H7 (cell line): Measurements from ENCODE around the gene CHST9. TPM values are rescaled to one million over a fixed set of nuclear protein-coding genes. Genes with fewer than 3 reads are reported as not detected.

Source experiments
- DNase-seq: peaks from one replicate; pipeline ENCODE4 v3.0.0; 2012
- H3K27me3 ChIP-seq: 2 replicates; pipeline ENCODE4 v1.6.0; 2011; ENCODE audit warnings: mild to moderate bottlenecking, low read length; ENCODE audit not compliant: control insufficient read depth, insufficient read depth
- H3K36me3 ChIP-seq: replicated peaks from 2 replicates; pipeline ENCODE4 v1.5.1; 2011; ENCODE audit warnings: low read length; ENCODE audit not compliant: control insufficient read depth, insufficient read depth
- H3K4me3 ChIP-seq: 2 replicates; pipeline ENCODE4 v1.5.1; 2011; ENCODE audit warnings: low read depth, mild to moderate bottlenecking, control low read depth, low read length, moderate library complexity; ENCODE audit not compliant: insufficient read depth
- total RNA-seq: library from RNA; depleted of rRNA; stranded (reverse); fragments of >200 nt; shearing (Covaris generic); gene quantifications from 2 replicates; pipeline ENCODE4 v1.2.3, GENCODE V29; 2014

Gene CHST9
- total RNA-seq, 1 experiment from 2014 or later: 2.7 TPM

DNA sequence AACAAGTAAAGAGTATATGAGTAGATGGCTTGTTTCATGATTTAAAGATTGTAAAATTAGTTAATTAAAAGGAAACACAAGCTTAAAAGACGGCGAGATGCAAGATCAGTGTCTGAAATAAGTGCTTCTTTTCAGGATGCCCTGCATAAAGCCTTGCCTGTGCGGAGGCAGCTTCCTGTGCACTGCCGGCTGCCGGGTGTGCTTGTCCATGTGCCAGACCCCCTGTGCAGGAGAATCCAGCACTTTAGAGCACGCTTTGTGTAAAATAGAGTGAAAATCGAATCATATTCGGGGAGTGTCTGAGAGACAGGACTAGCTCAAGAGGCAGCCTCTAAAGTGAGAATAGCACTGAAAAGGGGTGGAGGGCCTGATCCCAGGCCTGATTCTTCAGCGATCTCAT lies 154.7 kb downstream of the CHST9 start:
- H3K4me3 ChIP-seq: no peak overlapping the region
- no peak for DNase-seq
- no peaks in the 10 kb centered on the region for H3K36me3 ChIP-seq
- no peaks in the 10 kb centered on the region for H3K27me3 ChIP-seq

DNA sequence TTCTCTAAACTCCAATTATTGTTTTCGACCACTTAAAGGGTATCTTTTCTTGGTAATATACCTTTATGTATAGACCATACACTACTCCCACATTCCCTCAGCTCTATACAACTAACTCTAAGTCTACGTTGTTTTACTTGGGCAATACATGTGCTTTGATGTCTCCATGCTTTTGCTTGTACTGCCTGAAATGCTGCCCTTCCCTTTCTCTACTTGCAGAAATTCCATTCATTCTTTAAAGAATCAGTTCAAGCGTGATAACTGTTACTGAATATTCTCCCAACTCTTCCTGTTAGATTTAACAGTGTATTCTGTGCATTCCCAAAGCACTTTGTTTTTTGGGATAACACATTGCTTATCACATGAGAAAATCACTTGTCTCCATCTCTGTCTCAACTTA lies 162.6 kb downstream of the CHST9 start:
- Histone ChIP-seq H3K4me3 (no peak overlapping the region), H3K36me3 (no peaks in the 10 kb centered on the region), H3K27me3 (no peaks in the 10 kb centered on the region)
- DNase-seq: no peak

DNA sequence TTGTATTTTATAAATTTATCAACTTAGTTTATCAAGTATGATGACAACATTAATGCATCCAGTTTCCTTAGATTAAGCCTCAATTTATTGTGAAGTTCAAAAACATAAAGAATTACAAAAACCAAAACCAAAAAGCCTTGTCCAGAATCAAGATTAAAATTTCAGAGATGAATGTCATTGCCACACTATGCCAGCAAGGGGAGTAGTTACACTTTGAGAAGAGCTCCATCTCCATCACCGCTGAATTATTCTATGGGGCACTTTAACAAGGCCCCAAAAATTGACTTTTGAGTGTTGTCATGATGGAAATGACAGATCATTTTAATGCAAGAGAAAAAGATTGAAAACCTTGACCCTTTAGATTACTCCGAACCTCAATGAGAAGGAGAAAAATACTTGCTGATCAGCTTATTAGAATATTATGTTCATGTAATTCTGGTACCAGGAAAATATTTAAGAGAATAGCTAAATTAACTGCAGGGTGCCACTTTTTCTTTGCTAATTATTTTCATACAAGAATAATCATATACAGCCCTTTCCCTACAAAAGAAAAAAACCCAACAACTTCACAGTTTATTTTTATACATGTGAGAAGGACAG lies 167.1 kb downstream of the CHST9 start:
- peak; percentile 24 for DNase-seq

DNA sequence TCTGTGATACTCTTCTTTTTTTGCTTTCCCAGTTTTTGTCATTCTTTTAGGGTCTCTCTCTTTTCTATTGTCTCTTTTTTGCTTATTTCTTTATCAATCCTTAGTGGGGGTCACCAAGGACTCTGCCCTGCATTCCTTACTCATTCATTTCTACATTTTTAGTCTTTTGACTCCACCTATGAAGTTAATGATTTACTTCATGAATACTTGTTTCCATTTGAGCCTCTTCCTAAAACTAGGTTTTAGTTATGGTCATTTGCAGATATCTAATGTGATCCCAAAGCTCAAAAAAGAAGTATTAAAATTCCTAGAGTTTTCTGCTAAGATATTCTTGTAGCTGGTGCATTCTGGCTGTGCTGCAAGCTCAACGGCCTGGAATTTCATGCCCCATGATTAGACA lies 170.3 kb downstream of the CHST9 start:
- DNase-seq: no peak
- Histone ChIP-seq H3K27me3 (no peaks in the 10 kb centered on the region), H3K36me3 (no peaks in the 10 kb centered on the region), H3K4me3 (no peak overlapping the region)

More for the DNA sequence above, 167.1 kb downstream of the CHST9 start:
- no peaks in the 10 kb centered on the region for H3K27me3 ChIP-seq
- H3K4me3 ChIP-seq: no peak overlapping the region
- no peaks in the 10 kb centered on the region for H3K36me3 ChIP-seq

DNA sequence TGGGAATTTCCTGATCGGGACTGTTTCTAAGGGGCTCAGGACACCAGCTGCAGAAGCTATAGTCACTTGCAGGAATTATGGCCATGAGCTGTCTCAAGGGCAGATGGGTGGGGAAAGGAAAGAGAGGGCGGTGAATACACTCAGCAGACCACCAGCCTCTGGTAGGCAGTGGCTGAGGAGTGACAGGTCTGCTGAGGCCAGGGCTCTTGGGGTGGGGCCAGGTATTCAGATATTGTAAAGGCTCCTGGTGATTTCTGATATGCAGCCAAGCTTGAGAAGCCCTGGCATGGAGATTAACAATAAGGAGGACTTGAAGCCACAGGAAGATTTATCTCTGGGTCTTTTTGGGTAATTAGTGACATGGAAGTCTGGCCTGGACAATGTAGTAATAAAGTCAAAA lies 174.3 kb downstream of the CHST9 start:
- H3K36me3 ChIP-seq: no peaks in the 10 kb centered on the region
- H3K4me3 ChIP-seq: no peak overlapping the region
- DNase-seq: no peak
- H3K27me3 ChIP-seq: no peaks in the 10 kb centered on the region

DNA sequence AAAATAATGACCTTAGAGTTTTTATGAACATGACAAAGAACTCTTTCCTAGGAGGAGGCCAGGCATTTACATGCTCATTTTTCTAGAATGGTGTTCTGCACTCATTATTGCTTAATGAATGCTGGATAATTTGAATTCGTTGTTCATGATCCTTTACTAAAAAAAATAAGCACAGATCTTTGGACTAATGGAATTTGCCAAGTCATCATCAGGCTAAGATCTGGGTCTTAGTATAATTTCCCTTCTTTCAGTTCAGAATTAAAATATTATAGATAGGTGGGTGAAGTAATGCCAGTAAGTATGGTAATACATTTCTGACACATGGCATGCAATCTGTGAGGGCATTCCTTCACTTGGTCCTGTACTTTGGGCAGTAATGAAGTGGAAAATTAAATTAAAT lies 175.8 kb downstream of the CHST9 start:
- H3K4me3 ChIP-seq: no peak overlapping the region
- DNase-seq: no peak
- H3K36me3 ChIP-seq: no peaks in the 10 kb centered on the region
- H3K27me3 ChIP-seq: no peaks in the 10 kb centered on the region

DNA sequence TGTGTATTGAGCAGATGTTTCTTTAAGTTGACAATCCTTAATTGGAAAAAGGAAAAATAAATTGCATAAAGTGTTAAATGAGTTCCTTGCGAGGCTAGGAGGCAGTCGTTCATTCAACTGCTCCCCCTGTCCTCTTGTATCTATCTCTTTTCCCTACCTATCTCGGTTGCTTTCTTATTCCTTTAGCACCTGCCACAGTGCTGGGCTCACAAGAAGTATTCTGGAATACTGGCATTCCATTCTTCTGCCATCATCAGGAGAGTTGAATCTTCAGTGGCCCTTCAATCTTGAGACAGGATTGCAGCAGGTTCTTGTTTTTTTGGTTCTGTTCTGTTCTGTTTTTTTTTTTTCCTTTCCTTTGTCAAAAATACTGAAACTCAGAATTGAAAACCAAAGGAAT lies 176.5 kb downstream of the CHST9 start:
- Histone ChIP-seq H3K4me3 (no peak overlapping the region), H3K36me3 (no peaks in the 10 kb centered on the region), H3K27me3 (no peaks in the 10 kb centered on the region)
- no peak for DNase-seq

DNA sequence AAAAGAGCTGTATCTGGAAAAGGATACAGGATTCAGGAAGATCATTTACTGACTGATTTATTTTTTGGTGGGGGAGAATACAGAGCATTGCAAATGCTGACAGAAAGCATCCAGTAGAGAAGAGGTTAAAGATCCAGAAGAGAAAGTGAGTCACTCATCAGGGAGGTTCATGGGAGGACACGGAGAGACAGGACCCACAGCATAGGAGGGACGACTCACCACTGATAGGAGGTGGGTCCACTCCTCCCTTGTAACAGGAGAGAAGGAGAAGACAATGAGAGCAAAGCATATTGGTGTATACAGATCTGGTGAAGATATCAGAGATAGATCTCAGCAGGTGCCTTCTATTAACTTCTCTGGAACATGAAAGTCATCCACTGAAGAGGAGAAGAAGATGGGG lies 177.2 kb downstream of the CHST9 start:
- DNase-seq: no peak
- H3K36me3 ChIP-seq: no peaks in the 10 kb centered on the region
- H3K27me3 ChIP-seq: no peaks in the 10 kb centered on the region
- H3K4me3 ChIP-seq: no peak overlapping the region

DNA sequence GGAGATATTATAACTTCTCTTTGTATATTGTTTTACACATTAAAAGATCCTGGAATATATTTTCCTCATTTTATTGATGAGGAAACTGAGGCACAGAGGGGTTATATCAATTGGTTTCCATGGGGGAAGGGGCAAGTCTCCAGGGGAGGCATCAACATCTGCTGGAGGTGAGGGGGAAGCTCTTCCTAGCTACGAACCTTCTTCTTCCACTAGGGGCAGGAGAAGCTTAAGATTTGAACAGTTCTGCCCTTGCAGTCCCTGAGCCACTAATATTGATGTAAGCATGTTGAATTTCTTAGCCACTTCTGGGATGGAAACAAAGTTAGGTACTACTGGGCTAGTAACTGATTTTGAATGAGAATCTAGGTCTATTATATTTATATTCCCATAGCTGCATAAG lies 179.5 kb downstream of the CHST9 start:
- Histone ChIP-seq H3K27me3 (no peaks in the 10 kb centered on the region), H3K4me3 (no peak overlapping the region), H3K36me3 (no peaks in the 10 kb centered on the region)
- peak; percentile 32 for DNase-seq

DNA sequence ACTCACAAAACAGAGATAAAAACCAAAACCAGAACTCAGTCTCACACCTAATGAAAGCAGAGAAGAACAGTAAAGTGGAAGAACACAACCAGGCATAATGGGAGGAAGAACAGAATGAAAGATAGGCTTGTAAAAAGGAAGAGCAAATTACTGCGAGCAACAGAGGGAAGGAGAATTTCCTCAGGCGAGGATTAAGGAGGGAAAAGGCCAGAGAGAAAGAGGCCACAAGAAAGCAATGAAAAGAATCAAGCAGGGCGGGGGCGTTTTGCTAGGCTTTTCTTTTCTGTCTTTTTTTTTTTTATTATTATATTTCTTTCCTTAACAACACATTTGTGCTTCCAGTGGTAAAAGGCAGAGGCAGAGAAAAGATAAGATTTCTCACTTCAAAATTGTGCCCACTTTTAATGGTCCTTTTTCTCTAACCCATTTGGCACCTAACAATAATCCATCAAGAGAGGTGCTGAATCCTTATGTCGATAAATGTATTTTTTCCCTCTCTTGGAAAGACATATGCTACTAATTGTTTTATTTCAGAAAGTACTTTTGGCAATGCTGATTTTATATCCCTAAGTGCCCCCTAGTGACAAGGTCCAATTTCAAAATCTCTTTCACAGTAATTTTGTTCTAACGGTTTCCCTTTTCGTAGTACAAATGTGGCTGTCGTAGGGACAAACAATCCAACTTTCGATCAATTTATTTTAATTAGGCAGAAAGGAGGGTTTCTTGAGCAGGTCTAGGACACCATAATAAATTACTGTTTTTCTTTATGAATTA lies 180.9 kb downstream of the CHST9 start:
- no peak overlapping the region for H3K4me3 ChIP-seq
- no peaks in the 10 kb centered on the region for H3K27me3 ChIP-seq
- H3K36me3 ChIP-seq: no peaks in the 10 kb centered on the region
- no peak for DNase-seq

DNA sequence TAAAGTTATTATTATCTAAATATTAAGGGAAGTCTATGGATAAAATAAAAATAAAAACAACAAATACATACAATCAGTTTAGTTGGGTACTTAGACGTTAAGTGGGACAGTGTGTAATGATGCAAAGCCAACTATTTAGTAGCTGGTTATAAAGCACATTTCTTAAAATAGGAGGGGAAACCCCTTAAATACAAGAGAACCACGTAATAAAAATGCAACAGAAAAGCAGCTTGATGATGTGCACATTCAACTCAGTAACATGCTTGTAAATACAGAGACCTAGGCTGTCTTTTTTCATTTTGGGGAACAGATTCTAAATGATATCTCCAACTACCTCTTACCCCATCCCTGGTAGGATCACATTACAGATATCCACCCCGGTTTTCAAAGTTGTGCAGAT lies 185.3 kb downstream of the CHST9 start:
- no peaks in the 10 kb centered on the region for H3K27me3 ChIP-seq
- H3K36me3 ChIP-seq: no peaks in the 10 kb centered on the region
- H3K4me3 ChIP-seq: no peak overlapping the region
- DNase-seq: no peak

DNA sequence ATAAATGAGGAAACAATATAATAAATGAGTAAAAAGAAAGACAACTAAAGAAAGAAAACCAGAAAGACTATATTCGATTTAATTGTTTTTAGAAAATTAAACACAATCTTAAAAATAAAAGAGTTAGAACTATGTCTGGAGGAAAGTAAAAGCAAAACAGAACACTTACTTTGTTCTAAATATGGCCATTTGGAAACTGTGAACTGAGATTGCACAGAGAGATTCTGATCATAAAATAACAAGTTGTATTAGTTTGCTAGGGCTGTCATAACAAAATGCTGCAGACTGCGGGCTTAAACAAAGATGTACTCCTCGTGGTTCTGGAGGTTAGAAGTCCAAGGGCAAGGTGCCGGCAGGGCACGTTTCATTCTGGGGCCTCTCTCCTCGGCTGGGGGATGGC lies 191.5 kb downstream of the CHST9 start:
- H3K4me3 ChIP-seq: no peak overlapping the region
- no peaks in the 10 kb centered on the region for H3K36me3 ChIP-seq
- no peak for DNase-seq
- no peaks in the 10 kb centered on the region for H3K27me3 ChIP-seq

DNA sequence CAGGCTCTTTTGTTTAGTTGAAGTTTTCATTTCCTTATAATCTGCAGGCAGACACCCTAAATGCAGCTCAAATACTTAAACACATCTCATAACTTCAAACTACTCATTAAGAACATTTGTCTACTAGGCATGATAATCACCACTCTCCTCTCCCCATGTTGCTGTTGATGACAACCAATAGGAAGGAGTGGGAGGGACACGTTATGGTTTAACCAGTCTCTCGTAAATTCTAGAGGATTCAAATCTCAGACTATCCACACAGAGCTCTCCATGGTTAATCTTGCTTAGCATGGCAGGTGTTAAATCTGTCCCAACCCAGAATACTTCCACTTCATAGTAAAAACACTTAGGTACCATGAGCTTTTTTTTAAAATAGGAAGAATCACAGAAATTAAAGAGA lies 192.2 kb downstream of the CHST9 start:
- DNase-seq: no peak
- Histone ChIP-seq H3K27me3 (no peaks in the 10 kb centered on the region), H3K36me3 (no peaks in the 10 kb centered on the region), H3K4me3 (no peak overlapping the region)

DNA sequence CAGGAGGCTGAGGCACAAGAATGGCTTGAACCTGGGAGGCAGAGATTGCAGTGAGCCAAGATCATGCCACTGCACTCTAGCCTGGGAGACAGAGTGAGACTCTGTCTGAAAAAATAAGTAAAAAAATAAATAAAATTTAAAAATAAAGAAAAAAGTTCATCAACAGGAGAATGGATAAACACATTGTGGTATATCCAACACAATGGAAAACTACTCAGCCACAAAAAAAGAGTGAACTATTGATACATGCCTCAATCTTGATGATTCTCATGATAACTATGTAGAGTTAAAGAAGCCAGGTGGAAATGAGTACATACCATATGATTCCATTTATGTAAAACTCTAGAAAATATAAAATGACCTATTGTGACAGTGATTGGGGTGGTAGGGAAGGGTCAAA lies 195.3 kb downstream of the CHST9 start:
- Histone ChIP-seq H3K27me3 (no peaks in the 10 kb centered on the region), H3K36me3 (no peaks in the 10 kb centered on the region), H3K4me3 (no peak overlapping the region)
- DNase-seq: no peak

DNA sequence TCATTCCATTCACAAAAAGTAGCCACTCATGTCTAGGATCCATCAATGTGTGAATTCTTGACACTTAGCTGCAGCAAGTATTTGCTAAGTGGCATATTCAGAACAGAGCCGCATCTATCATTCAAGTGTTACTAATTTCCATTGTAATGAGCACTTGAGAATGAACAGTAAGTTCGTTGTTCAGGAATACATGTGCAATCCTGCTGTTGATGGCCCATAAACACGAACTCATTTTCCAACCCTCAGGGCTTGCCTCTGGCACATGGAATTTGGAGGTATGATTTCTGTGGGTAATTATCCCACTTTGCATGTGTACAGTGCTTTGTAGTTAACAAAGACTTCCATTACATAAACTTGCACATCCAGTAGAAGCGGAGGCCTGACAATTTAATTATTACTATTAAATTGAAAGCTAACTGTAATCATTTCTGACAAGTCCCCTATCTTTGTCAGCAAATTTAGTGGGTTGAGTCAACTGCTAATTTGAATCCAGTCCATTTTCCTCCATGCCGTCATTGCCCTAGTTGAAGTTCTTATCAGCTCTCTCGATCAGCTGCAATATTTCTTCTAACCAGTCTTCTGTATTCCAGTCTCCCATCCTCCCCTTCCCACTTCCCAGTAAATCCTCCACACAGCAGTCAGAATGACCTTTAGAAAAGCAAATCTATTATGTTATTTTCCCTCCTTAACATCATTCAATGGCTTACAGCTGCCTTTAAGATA lies 203.6 kb downstream of the CHST9 start:
- no peak overlapping the region for H3K4me3 ChIP-seq
- no peaks in the 10 kb centered on the region for H3K27me3 ChIP-seq
- no peak for DNase-seq
- H3K36me3 ChIP-seq: no peaks in the 10 kb centered on the region
